Prostate gland (tissue), 2 donors: ENCODE results near the gene COL15A1.

ENCODE experiments used
- CTCF ChIP-seq, 4 experiments: fragments of 200-600 bp in 2 of 4; fragments of 450-650 bp in 2 of 4; sonication (generic) in 2 of 4; IDR thresholded peaks; 1 replicate in 3 of 4; 2 replicates in 1 of 4; pipeline ENCODE4 v1.5.1; 2016 to 2019; ENCODE audit warnings: antibody characterized with exemption in 4 of 4, mild to moderate bottlenecking in 2 of 4, moderate library complexity in 2 of 4
- POLR2A ChIP-seq: fragments of 450-650 bp; IDR thresholded peaks from one replicate; pipeline ENCODE4 v1.6.1; 2016; ENCODE audit warnings: antibody characterized with exemption, mild to moderate bottlenecking
- POLR2AphosphoS5 ChIP-seq: sonication (generic); formaldehyde crosslinking; IDR thresholded peaks from one replicate; pipeline ENCODE4 v1.6.1; 2017; ENCODE audit warnings: antibody characterized with exemption

GRCh38 chr9:98974106-98974505 lies 30.4 kb downstream of the COL15A1 start:
- TF ChIP-seq CTCF (IDR thresholded peaks at IDR 0.05): no peak
- no peak for TF ChIP-seq POLR2A
- TF ChIP-seq POLR2AphosphoS5: no peak
